HG02938 (cell line): Measurements from ENCODE around the gene BICC1.

Experiments
- ATAC-seq: cut with Tn5 transposase; IDR thresholded peaks from one replicate; pipeline ENCODE4 v1.9.1; 2021; ENCODE audit warnings: mild to moderate bottlenecking, moderate library complexity; ENCODE audit not compliant: unreplicated experiment

The BICC1 gene

DNA sequence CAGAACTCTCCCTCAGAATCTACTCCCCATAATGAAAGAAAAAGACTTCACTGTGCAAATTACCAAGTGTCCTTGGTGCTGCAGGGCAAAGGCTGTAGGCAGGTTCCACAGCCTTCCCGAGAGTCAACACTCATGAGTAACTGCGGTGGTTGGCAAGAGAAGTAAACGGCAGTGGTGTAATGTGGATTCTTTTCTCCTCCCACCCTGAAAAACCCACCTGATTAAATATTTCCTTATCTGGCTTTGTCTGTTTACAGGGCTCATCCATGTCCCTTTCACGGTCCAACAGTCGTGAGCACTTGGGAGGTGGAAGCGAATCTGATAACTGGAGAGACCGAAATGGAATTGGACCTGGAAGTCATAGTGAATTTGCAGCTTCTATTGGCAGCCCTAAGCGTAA is 300.9 kb downstream of the BICC1 start:
- no peak for ATAC-seq

DNA sequence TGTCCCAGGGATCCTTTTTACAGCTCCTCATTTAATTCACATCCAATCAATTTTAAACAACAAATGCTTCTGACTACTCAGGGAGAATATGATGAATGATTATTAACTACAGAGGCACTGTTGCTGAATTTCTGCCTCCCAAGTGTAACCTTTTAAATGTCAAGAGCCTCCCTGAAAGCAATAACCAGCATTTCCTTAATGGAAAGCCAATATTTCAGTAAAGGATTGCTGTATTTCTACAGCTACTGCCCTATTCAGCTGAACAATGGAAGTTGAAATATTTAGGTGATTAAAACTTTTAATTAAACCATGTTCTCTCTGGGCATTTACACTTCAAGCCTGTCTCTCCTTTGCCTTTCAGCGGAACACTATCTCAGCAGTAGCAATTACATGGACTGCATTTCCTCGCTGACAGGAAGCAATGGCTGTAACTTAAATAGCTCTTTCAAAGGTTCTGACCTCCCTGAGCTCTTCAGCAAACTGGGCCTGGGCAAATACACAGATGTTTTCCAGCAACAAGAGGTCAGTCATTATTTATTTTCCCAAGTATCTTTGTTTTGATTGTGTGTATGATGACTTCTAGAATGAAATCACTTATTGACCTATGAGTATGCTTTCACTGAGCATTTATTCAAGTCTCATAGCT is 304.7 kb downstream of the BICC1 start:
- ATAC-seq = no peak

DNA sequence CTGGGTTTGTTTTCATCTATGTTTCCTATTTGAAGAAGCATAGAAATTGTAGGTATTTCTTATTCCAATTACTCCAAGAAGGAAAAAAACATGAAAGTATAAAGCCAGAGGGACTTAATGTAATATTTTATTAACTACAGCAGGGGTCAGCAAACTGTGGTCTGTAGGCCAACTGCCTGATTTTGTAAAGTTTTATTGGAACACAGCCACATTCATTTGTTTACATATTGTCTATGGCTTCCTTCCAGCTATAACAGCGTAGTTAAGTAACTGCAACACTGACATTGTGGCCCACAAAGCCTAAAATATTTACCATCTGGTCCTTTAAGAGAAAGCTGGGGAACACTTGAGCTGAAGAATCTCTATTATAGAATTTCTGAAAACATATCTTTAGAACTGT is 306.2 kb downstream of the BICC1 start:
- ATAC-seq = no peak

DNA sequence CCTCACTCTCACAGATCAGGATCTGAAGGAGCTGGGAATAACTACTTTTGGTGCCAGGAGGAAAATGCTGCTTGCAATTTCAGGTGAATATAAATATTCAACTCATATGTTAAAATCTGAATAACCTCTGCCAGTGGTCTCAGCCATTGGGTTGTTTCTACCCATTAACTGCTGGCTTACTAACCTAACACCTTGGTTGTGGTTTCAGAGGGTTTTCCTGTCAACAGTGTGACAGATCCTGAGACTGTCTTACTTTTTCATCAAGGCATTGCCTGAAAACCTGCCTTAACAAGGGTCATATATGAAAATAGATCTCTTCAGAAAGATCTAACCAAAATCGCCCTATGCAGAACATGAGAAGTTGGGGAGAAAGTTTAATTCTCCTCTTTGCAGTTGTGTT is 307.7 kb downstream of the BICC1 start:
- no peak for ATAC-seq

DNA sequence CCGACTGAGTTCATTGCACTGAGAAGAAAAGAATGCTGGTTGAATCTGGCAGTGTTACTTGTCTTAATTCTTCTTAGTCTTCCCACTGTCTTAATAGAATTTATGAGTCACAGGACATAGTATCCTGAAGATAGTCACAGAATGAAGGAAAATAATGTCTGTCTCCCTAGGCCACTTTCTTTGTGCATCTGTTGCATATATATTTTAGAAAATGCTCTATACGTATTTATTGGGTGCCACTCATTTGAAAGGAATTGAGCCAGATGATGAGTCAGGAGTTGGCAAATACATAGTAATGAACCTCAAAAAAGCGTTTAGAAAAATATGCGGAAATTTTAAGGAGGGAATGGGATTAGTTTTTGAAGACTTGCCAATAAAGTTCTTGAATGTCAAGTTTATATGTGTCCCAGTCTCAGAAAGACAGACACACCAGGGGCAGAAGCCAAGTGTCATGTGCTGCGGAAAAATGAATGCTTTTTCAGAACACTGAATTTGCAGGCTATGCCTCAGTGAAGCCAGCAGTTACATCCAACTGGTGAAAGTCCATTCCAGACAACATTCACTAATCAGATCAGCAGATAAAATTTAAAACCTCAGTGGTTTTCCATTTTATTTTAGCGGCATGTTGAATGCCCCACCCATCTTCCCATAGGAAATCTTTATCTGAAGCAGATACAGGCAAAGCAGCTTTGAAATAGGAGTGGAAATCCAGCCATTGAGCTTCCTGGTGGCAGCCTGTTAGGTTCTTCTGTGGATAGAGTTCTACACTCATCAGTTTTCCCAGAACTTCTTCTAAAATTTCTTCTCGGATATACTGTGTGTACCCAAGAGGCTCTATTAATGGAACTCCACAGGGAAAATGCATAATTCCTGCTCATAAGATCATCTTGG is 308.4 kb downstream of the BICC1 start:
- no peak for ATAC-seq

DNA sequence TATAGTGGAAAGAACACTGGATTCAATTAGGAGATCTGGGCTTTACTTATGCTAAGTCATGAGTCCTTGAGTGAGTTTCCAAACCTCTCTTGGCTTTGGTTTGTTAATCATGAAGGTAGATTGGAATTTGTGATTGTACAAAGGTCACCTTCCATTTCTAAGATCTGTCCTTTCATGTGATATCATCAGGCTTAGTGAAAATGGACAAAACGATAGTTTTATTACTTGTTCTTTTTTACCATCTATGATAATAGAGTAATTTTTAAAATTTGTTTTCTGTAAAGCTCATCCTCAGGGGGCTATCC is 309.0 kb downstream of the BICC1 start:
- ATAC-seq = no peak

DNA sequence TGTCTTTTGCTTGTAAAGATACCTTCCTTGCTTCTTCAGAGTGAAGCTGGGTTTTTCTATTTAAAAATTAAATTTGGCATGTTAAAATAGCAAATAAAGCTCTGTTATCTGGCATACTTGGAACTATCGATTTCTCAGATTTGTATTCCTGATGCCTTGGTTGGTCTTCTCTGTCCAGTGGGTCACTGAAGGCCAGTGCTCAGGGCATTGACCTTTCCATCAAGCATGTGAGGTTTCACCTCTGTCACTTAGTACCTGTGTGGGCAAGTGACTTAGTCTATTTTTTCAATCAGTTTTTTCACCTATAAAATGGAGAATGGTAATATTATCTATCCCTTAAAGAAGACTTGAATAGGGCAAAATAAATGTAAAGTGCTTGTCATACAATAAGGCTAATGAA is 311.3 kb downstream of the BICC1 start:
- ATAC-seq = no peak

DNA sequence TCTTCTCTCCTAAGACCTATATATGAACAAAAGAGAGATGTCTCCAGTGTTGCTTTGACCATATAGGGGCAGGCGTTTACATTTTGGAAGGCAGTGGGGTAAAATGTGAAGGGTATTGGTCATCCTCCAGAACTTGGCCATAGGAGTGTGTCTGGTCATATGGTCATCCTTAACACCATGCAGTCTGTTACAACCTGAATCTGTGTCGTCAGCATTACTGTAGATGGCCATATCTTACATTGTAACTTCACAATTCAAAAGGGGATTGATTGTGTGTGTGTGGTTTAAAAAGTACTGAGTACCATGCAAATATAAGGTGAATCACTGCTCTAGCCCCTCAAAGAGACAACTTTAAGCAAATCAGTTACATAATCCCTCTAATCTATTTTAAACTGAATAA is 311.7 kb downstream of the BICC1 start:
- ATAC-seq = no peak

DNA sequence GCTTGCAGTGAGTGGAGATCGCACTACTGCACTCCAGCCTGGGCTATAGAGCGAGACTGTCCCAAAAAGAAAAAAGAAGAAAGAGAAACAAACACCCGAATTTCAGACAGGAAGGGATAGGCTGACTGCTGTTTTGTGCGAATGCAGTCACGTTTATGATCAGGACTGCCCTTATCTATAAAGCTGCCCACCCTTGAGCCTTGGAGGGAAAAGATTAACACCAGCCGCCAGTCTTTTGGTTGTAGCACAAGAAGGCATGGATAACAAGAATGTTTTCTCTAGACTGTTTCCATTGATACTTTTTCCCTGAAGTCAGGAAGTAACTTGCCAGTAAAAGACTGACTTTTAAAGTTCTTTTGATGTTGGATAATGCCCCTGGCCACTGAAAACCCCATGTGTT is 314.0 kb downstream of the BICC1 start:
- ATAC-seq = no peak

DNA sequence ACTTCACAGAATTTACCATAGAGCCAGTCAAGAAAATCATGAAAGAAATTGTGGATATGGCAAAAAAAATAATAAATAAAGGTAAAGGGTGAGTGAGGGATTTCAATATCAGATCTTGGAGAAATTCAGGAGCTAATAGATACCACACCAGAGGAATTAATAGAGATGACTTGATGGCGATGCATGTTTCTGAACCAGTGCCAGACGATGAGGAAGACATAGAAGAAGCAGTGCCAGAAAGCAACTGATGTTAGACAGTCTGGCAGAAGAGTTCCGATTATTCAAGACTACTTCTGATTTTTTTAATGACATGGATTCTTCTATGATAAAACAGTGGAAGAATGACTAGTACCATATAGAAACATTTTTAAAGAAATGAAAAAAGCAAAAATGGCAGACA is 314.7 kb downstream of the BICC1 start:
- no peak for ATAC-seq

DNA sequence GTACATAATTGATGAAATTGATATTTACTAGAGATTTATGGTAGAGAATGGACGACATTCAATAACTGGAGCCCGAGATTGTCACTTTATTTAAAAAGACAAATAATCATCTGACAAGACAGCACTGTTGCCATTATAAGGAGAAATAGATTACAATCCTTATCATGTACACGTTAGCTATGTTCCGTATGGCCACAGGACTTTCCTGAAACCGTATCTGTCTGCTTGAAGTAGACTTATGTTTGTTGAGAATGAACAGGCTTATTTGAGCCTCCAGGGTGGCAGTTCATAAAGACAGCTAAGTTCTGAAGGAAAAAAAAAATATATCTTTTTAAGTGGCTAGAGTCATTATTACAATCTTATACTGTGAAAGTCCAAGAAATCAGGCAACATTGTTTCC is 317.2 kb downstream of the BICC1 start:
- ATAC-seq = no peak

DNA sequence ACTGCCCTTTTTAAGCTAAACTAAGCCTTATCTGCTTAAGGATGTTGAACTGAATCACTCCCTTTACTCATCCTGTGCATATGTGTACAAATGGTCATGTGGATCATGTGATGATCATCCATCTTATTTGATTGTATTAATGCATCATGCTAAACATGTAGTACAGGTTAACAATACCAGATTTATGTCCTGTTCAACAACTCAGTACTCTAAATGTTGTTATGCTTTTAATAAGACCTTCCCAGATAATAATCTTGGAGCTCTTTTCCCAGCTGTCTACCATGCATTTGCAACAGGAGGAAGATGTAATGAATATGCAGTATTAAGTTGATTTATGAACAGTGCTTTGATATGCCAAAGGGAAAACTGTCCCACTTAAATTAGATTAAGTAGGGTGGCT is 318.0 kb downstream of the BICC1 start:
- no peak for ATAC-seq

DNA sequence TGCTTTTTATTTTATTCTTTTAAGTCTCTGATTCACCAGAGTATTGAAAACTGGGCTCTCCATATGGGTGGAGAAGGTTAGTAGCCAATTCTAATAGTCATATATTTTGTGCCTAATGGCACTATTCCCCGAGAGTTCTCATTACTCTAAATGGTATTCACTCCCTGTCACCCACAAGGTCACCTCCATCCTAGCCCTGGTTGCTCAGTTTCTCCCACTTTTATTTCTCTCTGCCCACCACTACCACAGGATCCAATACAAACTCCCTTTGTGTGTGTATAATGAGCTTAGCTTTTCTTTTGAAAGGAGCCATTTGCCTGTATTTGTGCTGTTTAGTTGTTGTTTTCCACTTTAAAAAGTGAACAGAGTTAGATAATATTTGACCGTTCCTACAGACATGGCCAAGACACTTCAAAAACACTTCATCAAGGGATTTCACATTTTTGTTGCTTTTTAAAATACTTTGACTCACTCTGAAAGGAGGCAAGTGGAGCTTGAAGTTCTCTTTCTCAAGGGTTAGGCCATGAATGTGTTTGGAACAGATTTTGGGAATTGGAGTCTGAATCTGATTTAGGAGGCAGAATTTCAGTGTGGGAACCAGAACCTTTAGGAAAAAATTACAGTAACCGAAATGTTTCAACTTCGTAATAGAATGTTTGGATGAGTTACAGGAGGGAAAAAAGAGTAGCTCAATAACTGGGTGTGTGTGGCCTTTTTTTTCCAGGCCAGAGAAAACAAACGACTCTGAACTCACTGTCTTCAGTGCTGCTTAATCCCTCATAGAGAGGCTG is 321.3 kb downstream of the BICC1 start:
- ATAC-seq = no peak

DNA sequence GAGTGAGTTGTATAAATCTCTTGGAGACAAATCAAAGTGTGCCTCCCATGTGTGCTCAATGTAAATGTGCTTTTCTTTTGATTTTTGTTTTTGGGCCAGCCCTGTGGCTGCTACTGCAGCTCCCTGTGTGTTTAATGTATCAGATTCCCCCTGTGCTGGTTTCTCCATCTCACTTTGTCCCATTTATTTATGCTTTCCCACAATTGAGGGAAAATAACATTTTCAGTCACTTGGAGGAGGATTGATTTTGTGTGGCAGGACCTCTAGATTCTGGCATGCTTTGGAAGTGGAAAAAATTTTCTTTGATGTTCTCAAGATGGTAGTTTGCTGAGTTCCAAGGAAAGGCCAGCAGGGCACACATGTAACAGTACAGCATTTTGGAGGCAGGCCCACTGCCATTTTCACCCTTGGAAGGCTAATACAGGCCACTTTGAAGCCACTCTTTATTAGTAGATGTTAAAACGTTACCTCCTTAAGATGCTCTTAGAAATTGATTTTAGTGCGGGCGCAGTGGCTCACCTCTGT is 323.6 kb downstream of the BICC1 start:
- ATAC-seq = no peak

DNA sequence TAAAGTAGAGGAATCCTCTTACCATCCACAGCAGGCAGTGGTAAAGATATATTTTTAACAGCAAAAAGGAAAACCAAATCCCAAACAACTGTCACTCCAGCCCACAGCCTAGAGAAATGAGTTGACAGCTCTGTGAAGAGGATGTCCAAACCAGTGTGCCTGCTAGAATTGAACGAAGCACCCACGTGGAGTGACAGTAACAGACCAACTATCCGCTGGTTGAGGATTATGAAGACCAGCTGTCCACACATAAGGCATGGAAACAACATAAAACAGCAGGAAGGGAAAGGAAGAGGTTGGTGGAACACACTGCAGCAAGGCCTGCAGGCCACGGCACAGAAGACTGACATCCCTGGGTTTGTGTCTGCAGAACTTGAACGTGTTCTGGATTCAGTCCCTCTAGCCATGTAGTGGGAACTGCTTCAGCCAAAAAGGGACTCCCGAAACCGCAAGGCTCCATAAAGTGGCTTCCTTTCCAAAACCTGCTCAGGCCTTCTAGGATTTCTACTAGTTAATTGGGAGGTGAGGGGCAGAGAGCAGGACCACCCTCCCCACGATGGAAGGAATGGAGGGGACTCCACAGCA is 324.4 kb downstream of the BICC1 start:
- no peak for ATAC-seq

DNA sequence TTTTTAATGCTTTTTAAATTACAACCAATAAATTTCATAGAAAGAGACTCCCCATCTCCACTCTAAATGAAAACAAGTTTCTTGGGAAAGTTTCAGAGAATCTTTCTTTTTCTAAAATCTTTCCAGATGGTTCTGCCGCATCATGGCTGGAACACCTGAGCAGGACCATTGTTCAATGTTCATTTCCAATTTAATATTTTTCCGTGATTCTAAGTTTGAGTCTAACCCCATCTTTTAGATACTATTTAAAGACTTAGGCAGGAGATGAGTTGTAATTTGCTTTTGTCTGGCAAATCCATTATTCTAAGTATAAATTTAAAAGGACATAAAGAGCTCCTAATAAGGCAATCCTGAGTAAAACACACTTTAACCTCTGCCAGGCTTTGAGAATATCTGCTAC is 325.2 kb downstream of the BICC1 start:
- ATAC-seq = no peak

DNA sequence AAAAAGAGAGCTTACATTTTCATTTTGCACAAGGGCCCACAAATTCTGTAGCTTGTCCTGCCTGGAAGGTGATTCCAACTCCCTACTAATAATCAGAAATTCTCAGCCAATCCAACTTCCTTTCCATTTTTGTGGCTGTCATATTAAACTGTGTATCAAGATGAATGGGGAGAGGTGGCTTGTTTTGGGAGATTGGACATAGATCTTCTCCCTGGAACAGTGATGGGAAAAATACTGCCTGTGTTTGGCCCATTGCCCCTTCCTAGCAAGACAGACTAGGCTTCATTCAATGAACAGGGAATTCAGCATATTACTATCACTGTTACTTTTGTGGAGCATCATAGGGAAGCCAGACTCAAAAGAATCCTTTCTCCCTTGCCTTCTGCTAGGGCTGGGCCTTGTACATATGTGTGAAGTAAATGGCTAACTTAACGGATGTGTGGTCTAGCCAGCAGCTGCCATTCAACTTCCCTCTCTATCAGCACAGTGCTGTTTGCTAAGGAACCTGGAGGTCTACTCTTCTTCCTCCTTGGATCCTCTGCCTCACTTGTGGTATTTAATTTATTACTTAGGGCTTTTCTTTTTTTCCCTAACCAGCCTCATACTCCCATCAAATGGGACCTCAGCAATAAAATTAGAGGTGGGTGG is 326.0 kb downstream of the BICC1 start:
- ATAC-seq = no peak

DNA sequence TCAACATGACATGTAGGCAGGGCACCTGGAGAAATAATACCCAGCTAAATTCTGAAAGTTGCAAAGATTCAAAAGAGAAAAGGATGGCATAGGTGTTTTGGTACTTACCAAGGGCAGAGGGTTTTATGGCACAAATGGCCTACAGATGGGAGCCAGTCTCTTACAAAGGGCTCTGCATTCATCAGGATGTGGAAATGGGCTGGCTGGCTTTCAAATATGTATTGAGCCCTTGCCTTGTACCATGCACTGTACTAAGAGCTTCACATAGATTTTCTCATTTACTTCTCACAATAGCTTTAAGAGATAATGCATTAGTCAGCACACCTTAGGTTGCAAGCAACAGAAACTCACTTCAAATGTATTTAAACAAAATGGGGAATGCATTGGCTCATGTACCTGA is 327.1 kb downstream of the BICC1 start:
- no peak for ATAC-seq

DNA sequence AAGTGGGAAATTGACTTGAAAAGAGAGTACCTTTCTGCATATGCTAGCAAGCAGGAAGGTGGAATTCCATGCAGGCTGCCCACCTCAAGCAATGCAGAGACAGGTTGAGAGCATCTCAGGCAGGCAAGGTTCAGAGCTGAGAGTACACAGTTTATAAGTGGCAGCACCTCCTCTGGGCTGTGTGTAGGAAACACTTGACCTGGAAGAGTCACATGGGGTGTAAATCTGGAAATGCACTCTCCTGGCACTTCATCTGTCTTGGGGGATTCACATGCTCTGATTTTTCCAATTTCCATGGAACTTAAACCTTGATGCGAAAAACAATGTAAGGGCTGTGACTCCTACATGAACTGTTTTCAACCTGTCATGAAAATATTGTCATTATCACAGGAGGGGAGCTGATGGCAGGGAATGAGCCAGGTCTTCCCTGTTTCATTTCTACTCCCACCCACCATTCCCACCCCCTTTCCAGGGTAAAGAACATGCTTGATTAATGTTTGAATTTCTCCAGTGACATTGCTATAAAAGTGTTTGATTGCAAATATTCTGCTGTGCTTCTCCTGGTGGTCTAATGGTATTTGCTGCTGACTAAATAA is 328.3 kb downstream of the BICC1 start:
- ATAC-seq = no peak

DNA sequence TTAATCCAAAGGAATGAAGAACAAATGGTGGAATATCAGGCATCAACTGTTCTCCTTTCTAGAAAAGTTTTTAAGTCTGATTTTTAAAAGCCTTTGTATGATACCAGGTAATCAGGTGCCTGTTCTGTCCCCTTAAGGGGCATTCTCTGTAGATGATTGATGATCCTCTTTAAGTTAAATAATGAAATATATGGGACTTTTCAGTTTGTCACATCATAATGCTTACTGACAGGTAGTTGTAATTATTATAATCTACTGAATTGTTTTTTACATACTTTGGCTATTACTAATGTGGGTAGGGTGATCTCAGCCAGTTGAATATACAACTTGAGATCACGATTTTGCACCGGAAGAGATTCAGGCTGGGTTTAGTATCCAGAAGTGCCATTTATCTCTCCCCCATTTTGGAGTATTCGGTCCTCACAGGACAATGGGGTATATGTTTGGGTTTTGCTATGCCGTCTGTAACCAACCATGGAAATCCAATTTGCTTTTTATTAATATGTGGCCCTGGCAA is 330.2 kb downstream of the BICC1 start:
- no peak for ATAC-seq
